ENCODE results near the gene LRMDA.

Gene LRMDA

DNA sequence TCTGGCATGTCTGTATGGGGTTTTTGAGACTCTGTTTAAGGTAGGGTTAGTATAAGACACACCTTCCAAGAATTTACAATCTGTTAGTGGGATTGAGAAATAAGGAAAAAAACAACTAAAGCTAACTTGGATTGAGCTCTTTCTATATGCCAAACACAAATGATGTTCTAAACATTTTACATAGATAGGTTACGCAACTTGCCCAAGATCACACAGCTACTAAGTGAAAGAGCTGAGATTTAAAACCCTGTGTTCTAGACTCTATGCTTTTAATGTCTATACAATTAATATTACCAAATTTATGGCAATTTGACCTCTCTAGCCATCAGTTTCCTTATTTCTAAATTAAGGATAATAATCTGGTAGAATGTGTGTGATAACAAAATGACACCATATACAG, 1056.2 kb downstream of the LRMDA start:
- Histone ChIP-seq H3K4me1 (ENCODE audit: control insufficient read depth, insufficient read depth, low read length) (no peaks in the 10 kb centered on the region), H3K27ac (ENCODE audit: low read length) (no peak overlapping the region), H3K27me3 (ENCODE audit: control insufficient read depth, insufficient read depth, low read length) (no peaks in the 10 kb centered on the region), H3K4me3 (ENCODE audit: low read length) (no peak overlapping the region), H3K9me3 (ENCODE audit: control insufficient read depth, insufficient read depth, low read length) (no peaks in the 10 kb centered on the region), H3K36me3 (ENCODE audit: control insufficient read depth, insufficient read depth, low read length) (no peaks in the 10 kb centered on the region)
- no CpG with 5 or more reads among the region's 1 CpG for WGBS (ENCODE audit: insufficient coverage, insufficient read length)
- no peak for DNase-seq (ENCODE audit: low read depth, low spot score)

DNA sequence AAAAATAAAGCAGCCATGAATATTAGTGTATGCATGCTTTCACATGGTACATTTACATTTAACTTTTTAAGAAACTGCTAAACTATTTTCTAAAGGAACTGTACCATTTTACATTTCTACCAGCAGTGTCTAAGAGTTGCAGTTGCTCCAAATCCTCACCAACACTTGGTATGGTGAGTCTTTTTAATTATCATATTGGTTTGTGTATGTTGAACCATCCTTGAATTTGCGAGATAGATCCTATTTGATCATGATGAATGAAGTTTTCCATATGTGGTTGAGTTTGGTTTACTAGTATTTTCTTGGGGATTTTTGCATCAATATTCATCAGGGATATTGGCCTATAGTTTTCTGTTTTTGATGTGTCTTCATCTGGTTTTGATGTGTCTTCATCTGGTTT, 1057.2 kb downstream of the LRMDA start:
- no peak overlapping the region for H3K4me3 ChIP-seq (ENCODE audit: low read length)
- H3K27me3 ChIP-seq (ENCODE audit: control insufficient read depth, insufficient read depth, low read length), result no peaks in the 10 kb centered on the region
- no CpG with 5 or more reads among the region's 1 CpG for WGBS (ENCODE audit: insufficient coverage, insufficient read length)
- no peaks in the 10 kb centered on the region for H3K36me3 ChIP-seq (ENCODE audit: control insufficient read depth, insufficient read depth, low read length)
- no peak for DNase-seq (ENCODE audit: low read depth, low spot score)
- no peak overlapping the region for H3K27ac ChIP-seq (ENCODE audit: low read length)
- H3K4me1 ChIP-seq (ENCODE audit: control insufficient read depth, insufficient read depth, low read length), result no peaks in the 10 kb centered on the region
- H3K9me3 ChIP-seq (ENCODE audit: control insufficient read depth, insufficient read depth, low read length), result no peaks in the 10 kb centered on the region

DNA sequence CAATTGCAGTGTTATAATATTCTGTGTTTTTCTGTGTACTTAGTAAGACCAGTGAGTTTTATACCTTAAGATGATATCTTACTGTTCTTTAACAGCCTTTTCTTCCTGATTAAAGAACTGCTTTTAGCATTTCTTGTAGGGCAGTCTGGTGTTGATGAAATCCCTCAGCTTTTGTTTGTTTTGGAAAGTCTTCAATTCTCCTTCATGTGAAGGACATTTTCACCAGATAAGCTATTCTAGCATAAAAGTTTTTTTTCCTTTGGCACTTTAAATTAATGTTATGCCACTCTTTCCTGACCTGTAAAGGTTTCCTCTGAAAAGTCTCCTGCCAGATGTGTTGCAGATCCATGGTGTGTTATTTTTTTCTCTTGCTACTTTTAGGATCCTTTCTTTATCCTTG, 1059.8 kb downstream of the LRMDA start:
- Histone ChIP-seq H3K4me3 (ENCODE audit: low read length) (no peak overlapping the region), H3K27ac (ENCODE audit: low read length) (no peak overlapping the region), H3K4me1 (ENCODE audit: control insufficient read depth, insufficient read depth, low read length) (no peaks in the 10 kb centered on the region), H3K36me3 (ENCODE audit: control insufficient read depth, insufficient read depth, low read length) (no peaks in the 10 kb centered on the region), H3K9me3 (ENCODE audit: control insufficient read depth, insufficient read depth, low read length) (no peaks in the 10 kb centered on the region), H3K27me3 (ENCODE audit: control insufficient read depth, insufficient read depth, low read length) (no peaks in the 10 kb centered on the region)
- DNase-seq (ENCODE audit: low read depth, low spot score), result no peak

DNA sequence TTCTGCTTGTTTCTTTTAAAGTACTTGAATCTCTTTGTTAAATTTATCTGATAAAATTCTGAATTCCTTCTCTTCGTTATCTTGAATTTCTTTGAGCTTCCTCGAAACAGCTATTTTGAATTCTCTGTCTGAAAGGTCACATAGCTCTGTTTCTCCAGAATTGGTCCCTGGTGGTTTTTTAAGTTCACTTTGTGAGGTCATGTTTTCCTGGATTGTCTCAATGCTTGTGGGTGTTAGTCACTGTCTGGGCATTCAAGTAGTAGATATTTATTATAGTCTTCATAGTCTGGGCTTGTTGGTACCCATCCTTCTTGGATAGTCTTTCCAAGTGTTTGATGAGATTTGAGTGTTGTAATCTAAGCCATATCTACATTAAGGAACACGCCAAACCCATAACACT, 1060.6 kb downstream of the LRMDA start:
- H3K27me3 ChIP-seq (ENCODE audit: control insufficient read depth, insufficient read depth, low read length), result no peaks in the 10 kb centered on the region
- no peak overlapping the region for H3K4me3 ChIP-seq (ENCODE audit: low read length)
- H3K4me1 ChIP-seq (ENCODE audit: control insufficient read depth, insufficient read depth, low read length), result no peaks in the 10 kb centered on the region
- no peaks in the 10 kb centered on the region for H3K36me3 ChIP-seq (ENCODE audit: control insufficient read depth, insufficient read depth, low read length)
- WGBS (ENCODE audit: insufficient coverage, insufficient read length), result no CpG with 5 or more reads among the region's 3 CpGs
- no peaks in the 10 kb centered on the region for H3K9me3 ChIP-seq (ENCODE audit: control insufficient read depth, insufficient read depth, low read length)
- no peak overlapping the region for H3K27ac ChIP-seq (ENCODE audit: low read length)
- no peak for DNase-seq (ENCODE audit: low read depth, low spot score)

DNA sequence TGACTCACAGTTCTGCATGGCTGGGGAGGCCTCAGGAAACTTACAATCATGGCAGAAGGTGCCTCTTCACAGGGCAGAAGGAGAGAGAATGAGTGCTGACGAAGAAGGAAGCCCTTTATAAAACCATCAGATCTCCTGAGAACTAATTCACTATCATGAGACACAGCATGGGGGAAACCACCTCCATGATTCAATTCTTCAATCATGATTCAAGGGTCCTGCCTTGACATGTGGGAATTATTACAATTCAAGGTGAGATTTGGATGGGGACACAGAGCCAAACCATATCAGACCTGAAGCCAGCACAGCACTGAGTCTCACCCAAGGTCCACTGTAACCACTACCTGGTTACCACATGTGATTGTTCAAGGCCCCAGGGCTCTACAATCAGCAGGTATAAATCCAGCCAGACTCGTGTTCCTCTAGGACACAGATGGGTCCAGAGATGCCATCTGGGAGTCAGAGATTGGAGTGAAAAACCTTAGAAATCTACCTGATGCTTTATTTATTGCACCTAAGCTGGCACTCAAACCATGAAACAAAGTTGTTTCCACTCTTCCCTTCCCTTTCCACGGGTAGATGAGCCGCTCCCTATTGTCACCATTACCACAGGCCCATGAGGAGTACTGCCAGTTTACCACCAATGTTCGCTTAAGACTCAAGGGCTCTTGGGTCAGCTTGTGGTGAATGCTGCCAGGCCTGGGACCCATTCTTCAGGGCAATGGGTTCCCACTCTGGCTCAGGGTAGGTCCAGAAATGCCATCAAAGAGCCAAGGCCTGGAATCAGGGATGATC, 1061.5 kb downstream of the LRMDA start:
- Histone ChIP-seq H3K9me3 (ENCODE audit: control insufficient read depth, insufficient read depth, low read length) (no peaks in the 10 kb centered on the region), H3K36me3 (ENCODE audit: control insufficient read depth, insufficient read depth, low read length) (no peaks in the 10 kb centered on the region), H3K27me3 (ENCODE audit: control insufficient read depth, insufficient read depth, low read length) (no peaks in the 10 kb centered on the region), H3K4me3 (ENCODE audit: low read length) (no peak overlapping the region), H3K27ac (ENCODE audit: low read length) (no peak overlapping the region), H3K4me1 (ENCODE audit: control insufficient read depth, insufficient read depth, low read length) (no peaks in the 10 kb centered on the region)
- no peak for DNase-seq (ENCODE audit: low read depth, low spot score)
- WGBS (ENCODE audit: insufficient coverage, insufficient read length), result no CpG with 5 or more reads among the region's 5 CpGs

DNA sequence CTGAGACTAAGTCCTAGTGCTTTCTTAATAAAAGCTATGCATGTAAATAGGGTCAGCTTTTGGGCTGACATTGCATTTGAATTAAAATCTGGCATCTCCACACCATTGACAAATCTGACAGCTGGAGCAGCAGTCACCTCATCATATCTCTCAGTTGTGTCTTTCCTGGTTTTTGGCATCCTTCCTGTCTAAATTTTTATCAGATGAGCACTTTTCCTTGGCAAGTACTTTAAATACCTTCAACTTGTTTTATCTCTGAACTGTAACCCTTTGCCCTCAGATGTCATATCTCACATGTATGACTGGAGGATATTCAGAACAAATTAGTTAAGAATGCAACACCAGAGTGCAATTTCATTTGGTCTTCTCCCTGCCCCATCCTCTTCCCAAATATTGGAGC, 1066.2 kb downstream of the LRMDA start:
- no peak overlapping the region for H3K4me3 ChIP-seq (ENCODE audit: low read length)
- H3K27me3 ChIP-seq (ENCODE audit: control insufficient read depth, insufficient read depth, low read length), result no peaks in the 10 kb centered on the region
- DNase-seq (ENCODE audit: low read depth, low spot score), result no peak
- H3K9me3 ChIP-seq (ENCODE audit: control insufficient read depth, insufficient read depth, low read length), result no peaks in the 10 kb centered on the region
- H3K27ac ChIP-seq (ENCODE audit: low read length), result no peak overlapping the region
- H3K4me1 ChIP-seq (ENCODE audit: control insufficient read depth, insufficient read depth, low read length), result no peaks in the 10 kb centered on the region
- no peaks in the 10 kb centered on the region for H3K36me3 ChIP-seq (ENCODE audit: control insufficient read depth, insufficient read depth, low read length)

DNA sequence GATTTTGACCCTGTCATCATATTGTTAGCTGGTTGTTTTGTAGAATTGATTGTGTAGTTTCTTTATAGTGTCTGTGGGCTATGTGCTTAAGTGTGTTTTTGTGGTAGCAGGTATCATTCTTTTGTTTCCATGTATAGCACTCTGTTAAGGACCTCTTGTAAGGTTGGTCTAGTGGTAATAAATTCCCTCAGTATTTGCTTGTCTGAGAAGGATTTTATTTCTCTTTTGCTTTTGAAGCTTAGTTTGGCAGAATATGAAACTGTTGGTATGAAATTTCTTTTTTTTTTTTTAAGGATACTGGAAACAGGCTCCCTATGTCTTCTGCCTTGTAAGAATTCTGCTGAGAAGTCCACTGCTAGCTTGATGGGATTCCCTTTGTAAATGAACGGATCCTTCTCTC, 1073.4 kb downstream of the LRMDA start:
- no peaks in the 10 kb centered on the region for H3K9me3 ChIP-seq (ENCODE audit: control insufficient read depth, insufficient read depth, low read length)
- no peak overlapping the region for H3K27ac ChIP-seq (ENCODE audit: low read length)
- no CpG with 5 or more reads among the region's 1 CpG for WGBS (ENCODE audit: insufficient coverage, insufficient read length)
- H3K36me3 ChIP-seq (ENCODE audit: control insufficient read depth, insufficient read depth, low read length), result no peaks in the 10 kb centered on the region
- DNase-seq (ENCODE audit: low read depth, low spot score), result no peak
- H3K27me3 ChIP-seq (ENCODE audit: control insufficient read depth, insufficient read depth, low read length), result no peaks in the 10 kb centered on the region
- H3K4me1 ChIP-seq (ENCODE audit: control insufficient read depth, insufficient read depth, low read length), result no peaks in the 10 kb centered on the region
- H3K4me3 ChIP-seq (ENCODE audit: low read length), result no peak overlapping the region

DNA sequence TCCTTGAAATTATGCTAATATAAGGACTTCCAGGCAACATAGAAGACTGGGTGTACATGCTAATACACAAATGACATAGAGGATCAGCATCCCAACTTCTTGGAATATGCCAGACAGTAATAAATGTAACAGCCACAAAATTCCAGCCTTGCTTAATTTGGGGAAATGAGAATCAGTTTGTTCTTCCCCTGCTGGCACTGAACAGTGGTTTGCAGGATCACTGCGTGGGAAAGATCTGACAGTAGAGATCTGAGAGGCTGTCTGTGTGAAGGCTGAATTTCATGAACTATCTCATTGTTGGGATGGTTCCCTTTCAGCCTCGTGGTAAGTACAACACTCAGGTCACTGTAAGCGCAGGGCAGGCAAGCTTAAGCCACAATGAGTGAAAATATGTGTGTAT, 1078.0 kb downstream of the LRMDA start:
- Histone ChIP-seq H3K9me3 (ENCODE audit: control insufficient read depth, insufficient read depth, low read length) (no peaks in the 10 kb centered on the region), H3K4me1 (ENCODE audit: control insufficient read depth, insufficient read depth, low read length) (no peaks in the 10 kb centered on the region), H3K27ac (ENCODE audit: low read length) (no peak overlapping the region), H3K27me3 (ENCODE audit: control insufficient read depth, insufficient read depth, low read length) (no peaks in the 10 kb centered on the region), H3K36me3 (ENCODE audit: control insufficient read depth, insufficient read depth, low read length) (no peaks in the 10 kb centered on the region), H3K4me3 (ENCODE audit: low read length) (no peak overlapping the region)
- no peak for DNase-seq (ENCODE audit: low read depth, low spot score)
- no CpG with 5 or more reads among the region's 3 CpGs for WGBS (ENCODE audit: insufficient coverage, insufficient read length)

DNA sequence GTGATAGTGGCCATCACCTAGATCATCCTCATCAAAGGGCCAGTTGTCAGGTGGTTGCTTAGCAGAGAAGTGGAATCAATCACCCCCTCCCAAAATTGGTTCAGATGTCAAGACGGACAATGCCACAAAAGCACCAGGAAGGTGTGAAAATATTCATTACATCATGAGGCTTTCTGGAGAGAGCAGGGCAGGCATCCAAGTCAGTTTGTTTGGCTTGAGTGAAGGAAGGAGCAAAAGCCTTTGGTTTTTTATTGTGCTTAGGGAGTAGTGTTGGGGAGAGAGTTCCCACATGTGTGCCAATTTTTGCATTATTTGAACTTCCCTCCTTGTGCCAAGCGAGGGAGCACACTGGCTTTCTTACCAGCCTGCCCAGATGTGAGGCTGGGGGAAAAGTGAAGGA, 1082.9 kb downstream of the LRMDA start:
- Histone ChIP-seq H3K27me3 (ENCODE audit: control insufficient read depth, insufficient read depth, low read length) (no peaks in the 10 kb centered on the region), H3K27ac (ENCODE audit: low read length) (no peak overlapping the region), H3K36me3 (ENCODE audit: control insufficient read depth, insufficient read depth, low read length) (no peaks in the 10 kb centered on the region), H3K9me3 (ENCODE audit: control insufficient read depth, insufficient read depth, low read length) (no peaks in the 10 kb centered on the region), H3K4me1 (ENCODE audit: control insufficient read depth, insufficient read depth, low read length) (no peaks in the 10 kb centered on the region), H3K4me3 (ENCODE audit: low read length) (no peak overlapping the region)
- no CpG with 5 or more reads among the region's 2 CpGs for WGBS (ENCODE audit: insufficient coverage, insufficient read length)
- no peak for DNase-seq (ENCODE audit: low read depth, low spot score)

DNA sequence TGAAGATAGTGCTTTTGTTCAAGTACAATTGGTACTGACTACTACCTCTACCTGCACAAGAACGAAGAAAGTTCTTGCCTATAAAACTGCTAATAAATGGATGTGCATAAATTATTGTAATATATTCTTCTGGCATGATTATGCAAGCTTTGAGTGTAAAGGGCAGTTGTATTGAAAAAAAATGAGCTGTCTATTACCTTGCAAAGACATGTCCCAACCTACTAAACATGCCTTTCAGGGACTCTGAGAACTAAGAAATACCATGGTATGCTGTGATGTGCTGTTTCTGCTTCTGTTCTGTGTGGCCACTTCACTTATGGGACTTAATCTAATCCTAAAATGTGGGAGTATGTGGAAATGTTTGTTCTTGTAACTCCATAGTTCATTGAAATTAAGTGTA, 1083.4 kb downstream of the LRMDA start:
- no peaks in the 10 kb centered on the region for H3K36me3 ChIP-seq (ENCODE audit: control insufficient read depth, insufficient read depth, low read length)
- no CpG with 5 or more reads among the region's 1 CpG for WGBS (ENCODE audit: insufficient coverage, insufficient read length)
- H3K4me1 ChIP-seq (ENCODE audit: control insufficient read depth, insufficient read depth, low read length), result no peaks in the 10 kb centered on the region
- H3K27ac ChIP-seq (ENCODE audit: low read length), result no peak overlapping the region
- H3K9me3 ChIP-seq (ENCODE audit: control insufficient read depth, insufficient read depth, low read length), result no peaks in the 10 kb centered on the region
- no peaks in the 10 kb centered on the region for H3K27me3 ChIP-seq (ENCODE audit: control insufficient read depth, insufficient read depth, low read length)
- no peak for DNase-seq (ENCODE audit: low read depth, low spot score)
- no peak overlapping the region for H3K4me3 ChIP-seq (ENCODE audit: low read length)

DNA sequence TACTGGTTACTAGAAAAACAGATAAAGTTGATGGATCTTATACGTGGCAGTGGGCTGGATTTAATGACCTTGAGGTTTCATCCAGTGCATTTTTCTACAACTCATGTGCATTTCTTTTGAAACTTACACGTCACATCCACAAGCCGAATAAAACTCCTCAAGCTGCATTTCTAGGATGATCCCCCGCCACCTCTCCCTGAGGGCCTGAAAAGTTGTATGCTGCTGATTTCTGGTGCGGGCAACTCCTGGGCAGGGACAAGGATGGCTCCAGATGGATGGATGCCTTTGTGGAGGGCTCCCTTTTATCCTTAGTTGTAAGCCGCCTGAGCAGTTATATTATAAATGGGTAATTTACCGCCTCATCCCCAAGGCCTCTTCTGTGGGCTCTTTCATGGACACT, 1091.1 kb downstream of the LRMDA start:
- Histone ChIP-seq H3K27me3 (ENCODE audit: control insufficient read depth, insufficient read depth, low read length) (no peaks in the 10 kb centered on the region), H3K9me3 (ENCODE audit: control insufficient read depth, insufficient read depth, low read length) (no peaks in the 10 kb centered on the region), H3K36me3 (ENCODE audit: control insufficient read depth, insufficient read depth, low read length) (no peaks in the 10 kb centered on the region), H3K27ac (ENCODE audit: low read length) (no peak overlapping the region), H3K4me1 (ENCODE audit: control insufficient read depth, insufficient read depth, low read length) (no peaks in the 10 kb centered on the region), H3K4me3 (ENCODE audit: low read length) (no peak overlapping the region)
- no CpG with 5 or more reads among the region's 7 CpGs for WGBS (ENCODE audit: insufficient coverage, insufficient read length)
- no peak for DNase-seq (ENCODE audit: low read depth, low spot score)

Measured in iPS DF 6.9 (cell line).